Esophagus muscularis mucosa (tissue), 4 donors: ENCODE measurements around the gene NIN. TPM values are rescaled to one million over a fixed set of nuclear protein-coding genes. Genes with fewer than 3 reads are reported as not detected.

Source experiments
- DNase-seq: peaks from one replicate; pipeline ENCODE4 v3.0.0-alpha.2; 2017; ENCODE audit errors: extremely low spot score
- H3K27ac ChIP-seq, 4 donors: fragments of 200-600 bp; sonication (generic); replicated peaks in 1 of 4; 1 replicate in 3 of 4; 2 replicates in 1 of 4; pipeline ENCODE4 v1.5.1; 2016 to 2019; ENCODE audit warnings: mild to moderate bottlenecking in 1 of 4
- H3K27me3 ChIP-seq, 4 donors: fragments of 200-600 bp; sonication (generic); one replicate each; pipeline versions ENCODE4 v1.5.1 to v1.6.0; 2016 to 2019
- H3K36me3 ChIP-seq, 4 donors: fragments of 200-600 bp; sonication (generic); one replicate each; pipeline ENCODE4 v1.5.1; 2016 to 2019
- H3K4me1 ChIP-seq, 4 donors: fragments of 200-600 bp; sonication (generic); one replicate each; pipeline ENCODE4 v1.5.1; 2016 to 2019
- H3K4me3 ChIP-seq, 4 donors: fragments of 200-600 bp; sonication (generic); 1 replicate in 2 of 4; 2 replicates in 2 of 4; pipeline ENCODE4 v1.5.1; 2016 to 2019; ENCODE audit warnings: mild to moderate bottlenecking in 4 of 4, moderate library complexity in 1 of 4
- H3K9me3 ChIP-seq, 4 donors: fragments of 200-600 bp; sonication (generic); 1 replicate in 3 of 4; 2 replicates in 1 of 4; pipeline ENCODE4 v1.5.1; 2016 to 2019
- CTCF ChIP-seq, 3 experiments: fragments of 200-600 bp in 2 of 3; fragments of 450-650 bp in 1 of 3; sonication (generic) in 2 of 3; IDR thresholded peaks; one replicate each; pipeline ENCODE4 v1.5.1; 2017 to 2019; ENCODE audit warnings: antibody characterized with exemption in 3 of 3, mild to moderate bottlenecking in 2 of 3, moderate library complexity in 1 of 3
- EP300 ChIP-seq: sonication (generic); formaldehyde crosslinking; IDR thresholded peaks from one replicate; pipeline ENCODE4 v1.6.1; 2017; ENCODE audit warnings: antibody characterized with exemption
- POLR2A ChIP-seq: fragments of 450-650 bp; IDR thresholded peaks from one replicate; pipeline ENCODE4 v1.6.1; 2017; ENCODE audit warnings: antibody characterized with exemption, moderate library complexity, mild to moderate bottlenecking, low read depth
- POLR2AphosphoS5 ChIP-seq, 2 donors: sonication (generic); formaldehyde crosslinking; IDR thresholded peaks; one replicate each; pipeline ENCODE4 v1.6.1; 2017; ENCODE audit warnings: antibody characterized with exemption in 2 of 2
- WGBS: methylation state at CpG from one replicate; pipeline ENCODE4 v1.1.5; 2018; 5-methylcytosine and 5-hydroxymethylcytosine counted together
- intact Hi-C: fragments of 100-400 bp; cut with DNase I; formaldehyde crosslinking; loops from one replicate; pipeline ENCODE4 v1.15.1; 2023
- total RNA-seq, 4 donors: library from RNA; depleted of rRNA; stranded (reverse); fragments of >200 nt; gene quantifications; one replicate each; pipeline versions ENCODE4 v1.1.0 to v1.2.1, GENCODE V29; 2016

The NIN gene
- total RNA-seq, 4 donors from 2014 or later: 26.2 to 38.8 (median 34.1) TPM

- Histone ChIP-seq H3K4me3 (no peak overlapping the region), H3K27ac (no peak overlapping the region), H3K9me3 (no peaks in the 10 kb centered on the region), H3K4me1 (peaks cover 0 to 8% (median 6%) of the 10 kb centered on the region in 4 donors), H3K36me3 (peaks cover 3 to 37% (median 12%) of the 10 kb centered on the region in 4 donors), H3K27me3 (no peaks in the 10 kb centered on the region)
- WGBS: 89% methylated on average over 6 of the region's 6 CpGs
- DNase-seq: no peak
- no peak for TF ChIP-seq POLR2AphosphoS5 (IDR thresholded peaks at IDR 0.05)
- intact Hi-C loops: no loop called here
These were observed 38.9 kb downstream of the NIN start for GRCh38 chr14:50792051-50792477.

- H3K27ac ChIP-seq: no peak overlapping the region
- no peak overlapping the region for H3K4me3 ChIP-seq
- intact Hi-C loops: no loop called here
These were observed 39.8 kb downstream of the NIN start for GRCh38 chr14:50791201-50791600.

GRCh38 chr14:50790589-50790988, 40.4 kb downstream of the NIN start:
- H3K4me3 ChIP-seq: no peak overlapping the region
- peaks cover 3 to 37% (median 12%) of the 10 kb centered on the region in 4 donors for H3K36me3 ChIP-seq
- H3K27ac ChIP-seq: no peak overlapping the region

More at GRCh38 chr14:50791201-50791600, 39.8 kb downstream of the NIN start:
- H3K9me3 ChIP-seq: no peaks in the 10 kb centered on the region
- no peak for DNase-seq
- H3K27me3 ChIP-seq: no peaks in the 10 kb centered on the region
- H3K4me1 ChIP-seq: peaks cover 0 to 12% (median 4%) of the 10 kb centered on the region in 4 donors
- H3K36me3 ChIP-seq: peaks cover 3 to 37% (median 12%) of the 10 kb centered on the region in 4 donors
- no peak for TF ChIP-seq POLR2A
- TF ChIP-seq EP300: no peak
- TF ChIP-seq CTCF (IDR thresholded peaks at IDR 0.05): no peak
- TF ChIP-seq POLR2AphosphoS5 (IDR thresholded peaks at IDR 0.05): no peak
- WGBS: 87% methylated on average over 3 of the region's 3 CpGs

GRCh38 chr14:50786751-50787464, 44.1 kb downstream of the NIN start:
- TF ChIP-seq POLR2A: no peak
- TF ChIP-seq CTCF (IDR thresholded peaks at IDR 0.05): no peak
- no peak for TF ChIP-seq EP300
- no peak for TF ChIP-seq POLR2AphosphoS5 (IDR thresholded peaks at IDR 0.05)
- DNase-seq: no peak
- Histone ChIP-seq H3K36me3 (peaks cover 2 to 33% (median 7%) of the 10 kb centered on the region in 4 donors), H3K4me3 (no peak overlapping the region), H3K27ac (no peak overlapping the region), H3K9me3 (no peaks in the 10 kb centered on the region), H3K27me3 (no peaks in the 10 kb centered on the region), H3K4me1 (peaks cover 0 to 29% (median 7%) of the 10 kb centered on the region in 4 donors)
- intact Hi-C loops: no loop called here
- WGBS: 76% methylated on average over 3 of the region's 3 CpGs

More at GRCh38 chr14:50790589-50790988, 40.4 kb downstream of the NIN start:
- no peaks in the 10 kb centered on the region for H3K9me3 ChIP-seq
- no peak for TF ChIP-seq POLR2A
- TF ChIP-seq EP300: no peak
- no peak for TF ChIP-seq CTCF (IDR thresholded peaks at IDR 0.05)
- TF ChIP-seq POLR2AphosphoS5 (IDR thresholded peaks at IDR 0.05): no peak
- no peaks in the 10 kb centered on the region for H3K27me3 ChIP-seq
- WGBS: 86% methylated on average over 2 of the region's 2 CpGs
- no peak for DNase-seq
- intact Hi-C loops: no loop called here
- H3K4me1 ChIP-seq: peaks cover 0 to 18% (median 4%) of the 10 kb centered on the region in 4 donors

- Histone ChIP-seq H3K4me1 (peaks cover 0 to 29% (median 7%) of the 10 kb centered on the region in 4 donors), H3K36me3 (peaks cover 0 to 28% (median 7%) of the 10 kb centered on the region in 4 donors), H3K4me3 (no peak overlapping the region), H3K27me3 (no peaks in the 10 kb centered on the region), H3K9me3 (no peaks in the 10 kb centered on the region), H3K27ac (no peak overlapping the region)
- WGBS: 66% methylated on average over 8 of the region's 8 CpGs
- intact Hi-C loops: no loop called here
- TF ChIP-seq CTCF (IDR thresholded peaks at IDR 0.05): no peak
- no peak for TF ChIP-seq POLR2A
- no peak for TF ChIP-seq EP300
- TF ChIP-seq POLR2AphosphoS5 (IDR thresholded peaks at IDR 0.05): no peak
- no peak for DNase-seq
These were observed 45.4 kb downstream of the NIN start for GRCh38 chr14:50785457-50786063.
